Measurements from ENCODE around the gene TRIM72. TPM values are rescaled to one million over a fixed set of nuclear protein-coding genes. Genes with fewer than 3 reads are reported as not detected.

TRIM72 gene
- total and polyA plus RNA-seq, 8 donors = under 0.01 to 0.12 (median 0.02) TPM; not detected in 5

DNA sequence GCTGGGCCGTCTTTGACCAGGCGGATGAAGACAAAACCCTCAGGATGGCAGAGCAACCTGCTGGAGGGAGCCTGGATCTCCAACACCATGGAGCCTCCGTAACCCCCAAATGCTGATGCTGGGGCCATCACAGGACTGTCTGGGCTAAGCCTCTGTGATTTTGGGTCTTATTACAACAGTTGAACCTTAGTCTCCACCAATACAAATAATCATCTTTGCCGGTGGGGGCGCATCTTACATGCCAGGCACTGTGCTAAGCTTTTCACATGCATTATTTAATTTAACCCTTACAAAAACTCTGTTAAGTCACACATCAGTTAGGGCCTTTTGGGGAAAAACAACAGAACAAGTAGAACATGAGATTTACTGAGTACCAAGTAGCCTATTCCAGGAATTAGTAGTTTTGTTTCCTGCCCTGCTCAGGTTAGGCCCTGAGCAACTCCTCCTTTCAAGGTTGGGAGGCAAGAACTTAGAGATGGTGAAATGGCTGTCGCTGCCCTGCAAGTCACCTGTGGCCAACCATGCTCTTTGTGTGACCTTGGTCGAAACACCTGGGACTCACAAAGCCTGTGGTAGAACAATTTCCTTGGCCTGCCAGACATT, 37.0 kb downstream of the TRIM72 start:
- no peak for ATAC-seq
- intact Hi-C loops (cut with DNase I) = no loop called here
- DNase-seq = no peak
- Histone ChIP-seq H3K27me3 (no peaks in the 10 kb centered on the region), H3K4me3 (no peak overlapping the region), H3K36me3 (no peaks in the 10 kb centered on the region), H3K9me3 (no peaks in the 10 kb centered on the region), H3K27ac (no peak overlapping the region), H3K4me1 (no peaks in the 10 kb centered on the region)
- TF ChIP-seq, protein P1, sequence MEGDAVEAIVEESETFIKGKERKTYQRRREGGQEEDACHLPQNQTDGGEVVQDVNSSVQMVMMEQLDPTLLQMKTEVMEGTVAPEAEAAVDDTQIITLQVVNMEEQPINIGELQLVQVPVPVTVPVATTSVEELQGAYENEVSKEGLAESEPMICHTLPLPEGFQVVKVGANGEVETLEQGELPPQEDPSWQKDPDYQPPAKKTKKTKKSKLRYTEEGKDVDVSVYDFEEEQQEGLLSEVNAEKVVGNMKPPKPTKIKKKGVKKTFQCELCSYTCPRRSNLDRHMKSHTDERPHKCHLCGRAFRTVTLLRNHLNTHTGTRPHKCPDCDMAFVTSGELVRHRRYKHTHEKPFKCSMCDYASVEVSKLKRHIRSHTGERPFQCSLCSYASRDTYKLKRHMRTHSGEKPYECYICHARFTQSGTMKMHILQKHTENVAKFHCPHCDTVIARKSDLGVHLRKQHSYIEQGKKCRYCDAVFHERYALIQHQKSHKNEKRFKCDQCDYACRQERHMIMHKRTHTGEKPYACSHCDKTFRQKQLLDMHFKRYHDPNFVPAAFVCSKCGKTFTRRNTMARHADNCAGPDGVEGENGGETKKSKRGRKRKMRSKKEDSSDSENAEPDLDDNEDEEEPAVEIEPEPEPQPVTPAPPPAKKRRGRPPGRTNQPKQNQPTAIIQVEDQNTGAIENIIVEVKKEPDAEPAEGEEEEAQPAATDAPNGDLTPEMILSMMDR (IDR thresholded peaks at IDR 0.05) = no peak
- no peak for FAIRE-seq
- 79 to 82% methylated on average over 7 of the region's 7 CpGs for WGBS, 2 donors

GRCh38 chr16:31251435-31251834, 37.5 kb downstream of the TRIM72 start:
- TF ChIP-seq, protein P1 (IDR thresholded peaks at IDR 0.05) = no peak
- intact Hi-C loops (cut with DNase I) = no loop called here
- DNase-seq (no peak), ATAC-seq (no peak), FAIRE-seq (no peak)
- Histone ChIP-seq H3K36me3 (no peaks in the 10 kb centered on the region), H3K27me3 (no peaks in the 10 kb centered on the region), H3K4me1 (no peaks in the 10 kb centered on the region), H3K27ac (no peak overlapping the region), H3K4me3 (no peak overlapping the region), H3K9me3 (no peaks in the 10 kb centered on the region)
- 92 to 94% methylated on average over 5 of the region's 5 CpGs for WGBS, 2 donors

- H3K27me3 ChIP-seq = no peaks in the 10 kb centered on the region
- intact Hi-C loops (cut with DNase I) = no loop called here
- H3K4me3 ChIP-seq = no peak overlapping the region
- H3K4me1 ChIP-seq = no peaks in the 10 kb centered on the region
- 54 to 56% methylated on average over 5 of the region's 5 CpGs for WGBS, 2 donors
- ATAC-seq (peak in 2 of 4 donors; percentile 63 to 66), DNase-seq (no peak), FAIRE-seq (no peak)
- H3K27ac ChIP-seq = peak overlapping the region in 1 of 4 donors; percentile 23
- H3K36me3 ChIP-seq = no peaks in the 10 kb centered on the region
- TF ChIP-seq, protein P1 (IDR thresholded peaks at IDR 0.05) = no peak
- no peaks in the 10 kb centered on the region for H3K9me3 ChIP-seq
Measured at GRCh38 chr16:31253642-31254045, 39.7 kb downstream of the TRIM72 start.

DNA sequence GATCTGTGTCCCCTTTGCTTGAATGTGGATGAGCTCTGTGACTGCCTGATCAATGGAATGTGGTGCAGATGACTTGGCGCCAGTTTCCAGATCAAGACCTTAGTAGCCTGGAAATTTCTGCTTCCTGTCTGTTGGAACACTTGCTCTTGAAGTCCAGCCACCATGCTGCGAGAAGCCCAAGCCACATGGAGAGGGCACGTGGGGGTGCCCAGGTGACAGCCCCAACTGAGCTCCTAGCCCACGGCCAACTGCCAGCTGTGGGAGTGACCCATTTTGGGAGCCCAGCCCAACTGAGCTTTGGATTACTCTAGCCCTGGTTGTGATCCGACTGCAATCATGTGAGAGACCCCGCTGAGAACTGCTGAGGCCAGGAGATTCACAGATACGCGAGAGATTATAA, 42.5 kb downstream of the TRIM72 start:
- DNase-seq (no peak), FAIRE-seq (no peak), ATAC-seq (no peak)
- H3K4me3 ChIP-seq = no peak overlapping the region
- WGBS, 2 donors = 69 to 81% methylated on average over 8 of the region's 8 CpGs
- no peaks in the 10 kb centered on the region for H3K4me1 ChIP-seq
- H3K36me3 ChIP-seq = no peaks in the 10 kb centered on the region
- intact Hi-C loops (cut with DNase I) = no loop called here
- no peaks in the 10 kb centered on the region for H3K9me3 ChIP-seq
- H3K27ac ChIP-seq = no peak overlapping the region
- TF ChIP-seq, protein P1 (IDR thresholded peaks at IDR 0.05) = no peak
- no peaks in the 10 kb centered on the region for H3K27me3 ChIP-seq

GRCh38 chr16:31258366-31258765, 44.4 kb downstream of the TRIM72 start:
- no peaks in the 10 kb centered on the region for H3K27me3 ChIP-seq
- H3K4me1 ChIP-seq = no peaks in the 10 kb centered on the region
- intact Hi-C loops (cut with DNase I) = no loop called here
- no peaks in the 10 kb centered on the region for H3K36me3 ChIP-seq
- DNase-seq (no peak), FAIRE-seq (no peak), ATAC-seq (no peak)
- H3K4me3 ChIP-seq = no peak overlapping the region
- H3K27ac ChIP-seq = no peak overlapping the region
- WGBS, 2 donors = 76 to 80% methylated on average over 4 of the region's 4 CpGs
- H3K9me3 ChIP-seq = no peaks in the 10 kb centered on the region
- TF ChIP-seq, protein P1 (IDR thresholded peaks at IDR 0.05) = no peak
